Fibroblast of upper back skin (primary cell): Measurements from ENCODE around the gene SBF1.

Experiments
- DNase-seq: peaks from one replicate; pipeline ENCODE4 v3.0.0-alpha.2; 2013

The SBF1 gene

GRCh38 chr22:50505776-50506610 is 31.2 kb upstream of the SBF1 start:
- no peak for DNase-seq

DNA sequence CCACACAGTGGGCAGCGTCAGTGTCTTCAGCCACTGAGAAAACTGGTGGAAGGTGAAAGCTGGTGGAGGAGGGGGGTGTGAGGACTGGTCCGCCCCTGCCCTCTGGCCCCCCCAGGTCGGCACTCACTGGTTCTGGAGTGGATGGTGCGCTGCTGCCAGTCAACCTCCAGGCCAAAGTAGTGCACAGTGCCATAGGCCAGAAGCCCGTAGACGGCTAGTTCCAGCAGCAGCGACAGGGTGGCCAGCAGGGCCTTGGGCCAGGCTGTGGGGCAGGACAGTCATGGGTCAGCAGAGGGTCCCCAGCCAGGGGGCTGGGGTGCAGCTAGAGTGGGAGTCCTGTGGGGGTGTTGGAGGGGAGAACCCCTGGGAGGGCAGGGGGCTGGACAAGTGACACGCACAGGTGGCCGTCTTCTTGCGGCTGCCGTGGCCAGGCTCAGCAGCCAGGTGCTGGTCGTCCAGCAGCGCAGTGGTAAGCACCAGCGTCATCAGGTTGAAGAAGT is 30.5 kb upstream of the SBF1 start:
- no peak for DNase-seq

- DNase-seq = no peak
These were observed 29.8 kb upstream of the SBF1 start for GRCh38 chr22:50504369-50505211.

GRCh38 chr22:50503475-50504145 is 28.8 kb upstream of the SBF1 start:
- no peak for DNase-seq

GRCh38 chr22:50502628-50503474 is 28.0 kb upstream of the SBF1 start:
- DNase-seq = no peak

GRCh38 chr22:50502096-50502495 is 27.3 kb upstream of the SBF1 start:
- no peak for DNase-seq

- no peak for DNase-seq
These were observed 25.6 kb upstream of the SBF1 start for GRCh38 chr22:50500452-50500851.

DNA sequence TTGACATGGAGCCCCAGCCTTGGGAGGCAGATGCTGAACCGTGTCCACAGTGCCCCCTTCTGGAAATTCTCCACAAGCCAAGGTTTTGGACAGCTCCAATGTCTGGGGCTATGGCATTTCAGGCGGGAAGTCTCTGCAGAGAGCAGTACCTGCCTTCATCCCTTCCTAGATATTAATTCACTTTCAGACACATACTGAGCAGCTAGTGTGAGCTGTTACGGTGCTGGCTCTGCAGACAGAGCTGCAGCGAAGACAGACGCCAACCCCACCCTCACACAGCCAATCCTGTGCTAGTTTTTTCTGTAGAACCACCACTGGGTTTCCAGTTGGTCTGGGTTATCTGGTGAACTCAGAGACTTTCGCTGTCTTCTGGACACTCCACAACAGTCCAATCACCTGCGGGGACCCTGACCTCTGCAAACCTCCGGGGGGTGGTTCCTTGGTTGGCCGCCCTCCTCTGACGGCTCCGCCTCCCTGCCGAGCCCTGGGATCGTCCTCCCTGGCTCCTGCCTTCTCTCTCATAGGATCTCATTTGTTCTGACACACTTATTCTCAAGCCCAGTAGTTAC is 23.6 kb upstream of the SBF1 start:
- peak; percentile 48 for DNase-seq

- DNase-seq = no peak
These were observed 22.3 kb upstream of the SBF1 start for GRCh38 chr22:50497093-50497492.

DNA sequence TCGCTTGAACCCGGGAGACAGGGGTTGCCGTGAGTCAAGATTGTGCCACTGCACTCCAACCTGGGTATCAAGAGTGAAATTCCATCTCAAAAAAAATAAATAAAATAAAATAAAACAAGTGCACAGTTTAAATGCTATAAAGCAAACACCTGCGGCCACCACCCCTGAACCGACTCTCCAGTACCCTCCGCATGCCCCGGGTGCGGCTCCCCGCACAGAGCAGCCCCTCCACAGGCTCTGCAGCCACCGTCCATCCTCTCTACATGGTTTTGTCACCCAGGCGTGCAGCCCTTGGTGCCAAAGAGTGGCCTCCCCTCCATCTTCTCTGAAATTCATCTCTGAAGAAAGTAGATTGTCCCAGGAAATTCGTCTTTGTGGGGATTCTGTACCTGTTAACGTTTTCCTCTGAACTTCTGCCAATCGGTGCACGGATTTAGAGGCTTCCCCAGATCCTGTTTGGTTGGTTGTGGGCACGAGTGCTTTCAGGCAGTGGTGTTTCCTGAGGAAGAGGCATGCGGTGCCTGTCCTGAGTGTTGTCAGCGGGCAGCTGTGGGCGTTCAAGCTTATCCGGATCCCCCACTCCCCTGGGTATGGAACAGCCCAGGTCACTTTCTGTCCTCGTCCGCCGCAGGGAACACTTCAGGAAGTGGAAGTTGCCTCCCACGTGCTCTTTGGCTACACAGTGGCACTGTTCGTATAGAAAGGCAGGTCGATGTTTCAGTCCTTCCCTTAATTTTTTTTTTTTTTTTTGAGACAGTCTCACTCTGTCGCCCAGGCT is 15.9 kb upstream of the SBF1 start:
- DNase-seq = no peak

DNA sequence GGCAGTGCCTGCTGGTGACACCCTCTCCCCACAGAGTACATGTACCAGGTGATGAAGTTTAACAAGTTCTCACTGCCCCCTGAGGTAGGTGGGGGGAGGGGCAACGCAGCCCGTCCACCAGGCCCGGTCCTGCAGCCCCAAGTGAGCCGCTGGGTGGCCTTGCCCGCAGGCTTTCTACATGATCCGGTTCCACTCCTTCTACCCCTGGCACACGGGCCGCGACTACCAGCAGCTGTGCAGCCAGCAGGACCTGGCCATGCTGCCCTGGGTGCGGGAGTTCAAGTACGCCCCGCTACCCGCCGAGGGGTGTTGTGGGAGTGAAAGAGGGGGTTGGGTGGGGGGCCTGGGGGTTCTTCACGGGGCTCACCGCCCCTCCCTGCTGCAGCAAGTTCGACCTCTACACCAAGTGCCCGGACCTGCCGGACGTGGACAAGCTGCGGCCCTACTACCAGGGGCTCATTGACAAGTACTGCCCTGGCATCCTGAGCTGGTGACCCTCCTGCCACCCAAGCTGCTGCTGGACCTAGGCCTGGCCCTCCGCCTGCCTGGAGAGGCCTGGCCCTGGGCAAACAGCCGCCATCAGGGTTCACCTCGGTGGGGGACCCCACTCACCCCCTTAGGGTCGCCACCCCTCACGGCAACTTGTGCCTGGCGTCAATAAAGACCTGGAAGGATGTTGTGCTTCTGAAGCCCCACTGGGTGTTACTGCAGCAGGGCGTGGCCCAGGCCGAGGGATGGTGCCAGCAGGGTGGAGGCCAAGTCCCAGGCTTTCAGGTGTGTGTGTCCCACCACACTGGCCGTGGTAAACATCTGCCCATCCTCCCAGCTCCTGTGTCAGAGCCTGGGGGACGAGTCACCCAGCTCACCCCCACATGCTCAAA is 14.8 kb upstream of the SBF1 start:
- DNase-seq = no peak

- DNase-seq = no peak
These were observed 14.1 kb upstream of the SBF1 start for GRCh38 chr22:50488886-50489285.

- DNase-seq = no peak
These were observed 13.3 kb upstream of the SBF1 start for GRCh38 chr22:50488006-50488677.

GRCh38 chr22:50487290-50488005 is 12.6 kb upstream of the SBF1 start:
- DNase-seq = no peak

DNA sequence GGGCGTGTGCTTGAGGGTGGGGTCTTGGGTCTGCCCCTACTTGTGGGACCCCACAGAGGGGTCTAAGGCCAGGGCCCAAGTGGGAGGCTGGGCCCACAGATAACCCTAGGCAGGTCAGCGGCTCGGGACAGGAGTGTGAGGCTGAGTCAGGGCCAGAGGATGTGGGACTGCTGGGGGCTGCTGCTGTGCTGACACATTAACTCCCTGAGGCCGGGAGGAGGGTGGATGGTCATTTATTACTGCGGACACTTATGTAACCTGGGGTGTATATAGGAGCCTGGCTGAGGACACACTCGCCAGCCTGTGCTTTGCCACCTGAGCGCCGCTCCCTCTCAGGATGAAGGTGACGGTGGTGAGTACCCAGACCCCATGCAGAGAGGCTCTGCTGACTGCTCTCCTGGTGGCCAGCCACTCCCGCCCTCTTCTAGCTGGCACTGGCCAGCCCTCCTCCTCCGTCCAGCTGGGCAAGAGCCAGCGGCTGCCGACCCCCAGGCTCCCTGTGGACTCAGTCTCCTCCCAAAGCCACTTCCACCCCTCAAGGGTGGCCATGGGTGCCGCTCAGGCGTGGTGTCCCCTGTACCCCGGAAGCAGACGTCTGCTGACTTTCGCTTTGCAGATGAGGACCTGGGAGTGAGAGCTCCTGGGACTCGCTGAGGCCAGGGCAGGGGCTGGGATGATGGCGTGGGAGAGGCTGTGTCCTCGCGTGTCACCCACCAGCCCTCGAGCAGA is 11.9 kb upstream of the SBF1 start, which contains the start of gene MIOX:
Gene MIOX, plus strand, starts transcription at position 299 of the 729 bp plus-strand sequence. Its CDS starts 39 bp downstream, at position 338.
- no peak for DNase-seq

- DNase-seq = no peak
These were observed 10.6 kb upstream of the SBF1 start for GRCh38 chr22:50485221-50486131.
